MM.1S (cell line): Measurements from ENCODE around the gene HMOX2.

ENCODE experiments used
- DNase-seq: peaks from one replicate; pipeline ENCODE4 v3.0.0-alpha.2; 2015
- H2AFZ ChIP-seq: fragments of 300-600 bp; sonication (generic); 2 replicates; pipeline ENCODE4 v1.6.0; 2016; ENCODE audit warnings: antibody characterized with exemption, low read length
- H3F3A ChIP-seq: fragments of 300-600 bp; sonication (generic); 2 replicates; pipeline ENCODE4 v1.6.1; 2016; ENCODE audit warnings: mild to moderate bottlenecking, antibody characterized with exemption, low read length, moderate library complexity, mixed read lengths; ENCODE audit not compliant: insufficient read depth
- H3K27ac ChIP-seq: fragments of 300-600 bp; sonication (generic); 2 replicates; pipeline ENCODE4 v1.5.1; 2016; ENCODE audit warnings: mild to moderate bottlenecking, low read length
- H3K27me3 ChIP-seq: fragments of 300-600 bp; sonication (generic); replicated peaks from 2 replicates; pipeline ENCODE4 v1.6.0; 2016; ENCODE audit warnings: low read length; ENCODE audit not compliant: insufficient read depth
- H3K36me3 ChIP-seq: fragments of 300-600 bp; sonication (generic); replicated peaks from 2 replicates; pipeline ENCODE4 v1.6.1; 2016; ENCODE audit warnings: mild to moderate bottlenecking, low read length, mixed read lengths; ENCODE audit not compliant: insufficient read depth
- H3K4me1 ChIP-seq: fragments of 300-600 bp; sonication (generic); 2 replicates; pipeline ENCODE4 v1.6.1; 2016; ENCODE audit warnings: low read length, mixed read lengths
- H3K4me2 ChIP-seq: fragments of 300-600 bp; sonication (generic); 2 replicates; pipeline ENCODE4 v1.6.0; 2016; ENCODE audit warnings: low read depth, low read length
- H3K4me3 ChIP-seq: fragments of 300-600 bp; sonication (generic); 2 replicates; pipeline ENCODE4 v1.5.1; 2016; ENCODE audit warnings: low read length, mixed read lengths
- H3K79me2 ChIP-seq: fragments of 300-600 bp; sonication (generic); 2 replicates; pipeline ENCODE4 v1.6.1; 2016; ENCODE audit warnings: mixed run types, low read length, mixed read lengths
- H3K9ac ChIP-seq: fragments of 300-600 bp; sonication (generic); 2 replicates; pipeline ENCODE4 v1.6.1; 2016; ENCODE audit warnings: low read length, mixed read lengths
- H3K9me2 ChIP-seq: fragments of 300-600 bp; sonication (generic); replicated peaks from 2 replicates; pipeline ENCODE4 v1.6.1; 2016; ENCODE audit warnings: mild to moderate bottlenecking, low read length, mixed read lengths; ENCODE audit not compliant: insufficient read depth
- H3K9me3 ChIP-seq: fragments of 300-600 bp; sonication (generic); replicated peaks from 2 replicates; pipeline ENCODE4 v1.6.1; 2016; ENCODE audit warnings: mild to moderate bottlenecking, low read length, mixed read lengths; ENCODE audit not compliant: insufficient read depth
- H4K20me1 ChIP-seq: fragments of 300-600 bp; sonication (generic); 2 replicates; pipeline ENCODE4 v1.6.1; 2016; ENCODE audit warnings: mild to moderate bottlenecking, low read length, moderate library complexity, mixed read lengths; ENCODE audit not compliant: insufficient read depth
- CTCF ChIP-seq: fragments of 300-600 bp; sonication (generic); IDR thresholded peaks from 2 replicates; pipeline ENCODE4 v1.5.1; 2016; ENCODE audit warnings: antibody characterized with exemption, low read length, mixed read lengths
- EZH2 ChIP-seq: fragments of 300-600 bp; sonication (generic); optimal IDR thresholded peaks from 2 replicates; pipeline ENCODE3; 2017; ENCODE audit warnings: low read depth, mild to moderate bottlenecking, antibody characterized with exemption, low read length, mixed read lengths
- EZH2phosphoT487 ChIP-seq: fragments of 300-600 bp; sonication (generic); IDR thresholded peaks from 2 replicates; pipeline ENCODE4 v1.6.1; 2018; ENCODE audit warnings: antibody characterized with exemption, low read length

The HMOX2 gene

GRCh38 chr16:4531811-4532210, 55.6 kb downstream of the HMOX2 start:
- no peak for DNase-seq
- Histone ChIP-seq H3K4me3 (no peak overlapping the region), H2AFZ (no peak overlapping the region), H3K4me1 (peaks cover 29% of the 10 kb centered on the region), H3F3A (peaks cover 18% of the 10 kb centered on the region; the same call in 1 of the 2 replicates), H3K9ac (no peak overlapping the region), H3K27me3 (no peaks in the 10 kb centered on the region), H3K79me2 (peaks cover 76% of the 10 kb centered on the region), H3K27ac (no peak overlapping the region), H3K36me3 (no peaks in the 10 kb centered on the region), H3K9me2 (no peaks in the 10 kb centered on the region), H3K4me2 (no peak overlapping the region), H3K9me3 (no peaks in the 10 kb centered on the region), H4K20me1 (no peaks in the 10 kb centered on the region)
- no peak for TF ChIP-seq EZH2
- no peak for TF ChIP-seq EZH2phosphoT487
- TF ChIP-seq CTCF = no peak

- H3F3A ChIP-seq = peaks cover 18% of the 10 kb centered on the region; the same call in 1 of the 2 replicates
- H3K27ac ChIP-seq = no peak overlapping the region
- no peak overlapping the region for H2AFZ ChIP-seq
- H3K4me1 ChIP-seq = peaks cover 33% of the 10 kb centered on the region
- H3K4me2 ChIP-seq = no peak overlapping the region
- no peak overlapping the region for H3K9ac ChIP-seq
- H3K4me3 ChIP-seq = no peak overlapping the region
- no peaks in the 10 kb centered on the region for H3K9me3 ChIP-seq
- no peaks in the 10 kb centered on the region for H3K27me3 ChIP-seq
- no peak for DNase-seq
- H3K79me2 ChIP-seq = peaks cover 78% of the 10 kb centered on the region
- no peaks in the 10 kb centered on the region for H4K20me1 ChIP-seq
- H3K9me2 ChIP-seq = no peaks in the 10 kb centered on the region
- no peaks in the 10 kb centered on the region for H3K36me3 ChIP-seq
- TF ChIP-seq EZH2phosphoT487 (no peak), EZH2 (no peak), CTCF (no peak)
Observed at GRCh38 chr16:4532238-4532637, 56.0 kb downstream of the HMOX2 start.

GRCh38 chr16:4533490-4533889, 57.3 kb downstream of the HMOX2 start:
- no peak for TF ChIP-seq CTCF
- no peak for TF ChIP-seq EZH2phosphoT487
- no peak for TF ChIP-seq EZH2
- Histone ChIP-seq H3K36me3 (no peaks in the 10 kb centered on the region), H4K20me1 (no peaks in the 10 kb centered on the region), H2AFZ (no peak overlapping the region), H3K9me2 (no peaks in the 10 kb centered on the region), H3F3A (peaks cover 18% of the 10 kb centered on the region; the same call in 1 of the 2 replicates), H3K4me3 (no peak overlapping the region), H3K27ac (no peak overlapping the region), H3K4me2 (no peak overlapping the region), H3K4me1 (peaks cover 37% of the 10 kb centered on the region), H3K79me2 (peaks cover 78% of the 10 kb centered on the region), H3K27me3 (no peaks in the 10 kb centered on the region), H3K9me3 (no peaks in the 10 kb centered on the region), H3K9ac (no peak overlapping the region)
- DNase-seq = no peak
